Ascending aorta (tissue), 2 donors: ENCODE results near the gene OR2H1. TPM values are rescaled to one million over a fixed set of nuclear protein-coding genes. Genes with fewer than 3 reads are reported as not detected.

ENCODE experiments used
- DNase-seq, 2 donors: peaks; one replicate each; pipeline ENCODE4 v3.0.0-alpha.2; 2019; ENCODE audit warnings: low spot score in 2 of 2
- H3K27ac ChIP-seq, 2 donors: fragments of 200-600 bp; sonication (generic); one replicate each; pipeline ENCODE4 v1.5.1; 2016 to 2017; ENCODE audit warnings: mild to moderate bottlenecking in 1 of 2
- H3K27me3 ChIP-seq: fragments of 200-600 bp; sonication (generic); one replicate; pipeline ENCODE4 v1.5.1; 2017
- H3K36me3 ChIP-seq, 2 donors: fragments of 200-600 bp; sonication (generic); one replicate each; pipeline ENCODE4 v1.5.1; 2016
- H3K4me1 ChIP-seq, 2 donors: fragments of 200-600 bp; sonication (generic); one replicate each; pipeline ENCODE4 v1.5.1; 2016 to 2017; ENCODE audit warnings: mild to moderate bottlenecking in 1 of 2
- H3K4me3 ChIP-seq, 2 donors: fragments of 200-600 bp; sonication (generic); one replicate each; pipeline ENCODE4 v1.5.1; 2016 to 2017; ENCODE audit warnings: mild to moderate bottlenecking in 1 of 2
- H3K9me3 ChIP-seq, 2 donors: fragments of 200-600 bp; sonication (generic); one replicate each; pipeline ENCODE4 v1.5.1; 2016
- CTCF ChIP-seq, 3 experiments: fragments of 200-600 bp in 2 of 3; fragments of 450-650 bp in 1 of 3; sonication (generic) in 2 of 3; IDR thresholded peaks; one replicate each; pipeline ENCODE4 v1.5.1; 2016 to 2019; ENCODE audit warnings: antibody characterized with exemption in 3 of 3, mild to moderate bottlenecking in 1 of 3, moderate library complexity in 1 of 3
- intact Hi-C: fragments of 100-400 bp; cut with DNase I; formaldehyde crosslinking; loops from one replicate; pipeline ENCODE4 v1.15.1; 2023
- total RNA-seq: library from RNA; depleted of rRNA; stranded (reverse); fragments of >200 nt; gene quantifications from one replicate; pipeline ENCODE4 v1.1.0, GENCODE V29; 2016

The OR2H1 gene
- total RNA-seq, 1 donor from 2014 or later = not detected

GRCh38 chr6:29509711-29510110 lies 52.8 kb downstream of the OR2H1 start:
- Histone ChIP-seq H3K4me1 (no peaks in the 10 kb centered on the region), H3K4me3 (no peak overlapping the region), H3K27ac (no peak overlapping the region), H3K36me3 (no peaks in the 10 kb centered on the region), H3K27me3 (no peaks in the 10 kb centered on the region), H3K9me3 (no peaks in the 10 kb centered on the region)
- intact Hi-C loops = no loop called here
- TF ChIP-seq CTCF (IDR thresholded peaks at IDR 0.05) = no peak
- no peak for DNase-seq

- no peak for DNase-seq
- Histone ChIP-seq H3K27ac (no peak overlapping the region), H3K4me3 (no peak overlapping the region), H3K9me3 (no peaks in the 10 kb centered on the region), H3K36me3 (no peaks in the 10 kb centered on the region), H3K4me1 (no peaks in the 10 kb centered on the region), H3K27me3 (no peaks in the 10 kb centered on the region)
- intact Hi-C loops = no loop called here
- no peak for TF ChIP-seq CTCF (IDR thresholded peaks at IDR 0.05)
Observed at GRCh38 chr6:29510202-29510601, 53.2 kb downstream of the OR2H1 start.

- no peak for DNase-seq
- no peaks in the 10 kb centered on the region for H3K36me3 ChIP-seq
- H3K27me3 ChIP-seq = no peaks in the 10 kb centered on the region
- no peaks in the 10 kb centered on the region for H3K4me1 ChIP-seq
- H3K27ac ChIP-seq = no peak overlapping the region
- intact Hi-C loops = no loop called here
- no peak for TF ChIP-seq CTCF (IDR thresholded peaks at IDR 0.05)
- H3K4me3 ChIP-seq = no peak overlapping the region
- H3K9me3 ChIP-seq = no peaks in the 10 kb centered on the region
Observed at GRCh38 chr6:29510746-29511300, 53.9 kb downstream of the OR2H1 start.

Other genes starting within 250 kb of the OR2H1 start
- not detected for gene OR14J1, start 155.5 kb upstream of the OR2H1 start, total RNA-seq
- not detected for gene OR5V1, start 88.3 kb upstream of the OR2H1 start, total RNA-seq
- not detected for gene OR12D3, start 81.9 kb upstream of the OR2H1 start, total RNA-seq
- not detected for gene OR12D2, start 61.5 kb upstream of the OR2H1 start, total RNA-seq
- gene OR12D1, start 42.2 kb upstream of the OR2H1 start, total RNA-seq = not detected
- not detected for gene OR10C1, start 17.8 kb upstream of the OR2H1 start, total RNA-seq
- gene OR11A1, start 84 bp upstream of the OR2H1 start, total RNA-seq = not detected
- gene MAS1L, start 30.8 kb downstream of the OR2H1 start, total RNA-seq = not detected
- not detected for gene UBD, start 102.6 kb downstream of the OR2H1 start, total RNA-seq
- gene OR2H2, start 128.0 kb downstream of the OR2H1 start, total RNA-seq = not detected
- gene GABBR1, start 176.0 kb downstream of the OR2H1 start, total RNA-seq = 166 TPM
- gene MOG, start 199.9 kb downstream of the OR2H1 start, total RNA-seq = not detected
- gene ZFP57, start 224.0 kb downstream of the OR2H1 start, total RNA-seq = not detected